Astrocyte (in vitro differentiated cells and primary cell): Measurements from ENCODE around the gene SIAE. TPM values are rescaled to one million over a fixed set of nuclear protein-coding genes. Genes with fewer than 3 reads are reported as not detected.
A peak's percentile ranks its signal among the peaks of the same experiment; 100 is the strongest.

Experiments
- DNase-seq: peaks from one replicate; pipeline ENCODE4 v3.0.0-alpha.2; 2010; ENCODE audit warnings: low read depth
- FAIRE-seq: peaks from 2 replicates; lab custom pipeline; 2011; peaks lifted over from hg19 to GRCh38; lab: Jason Lieb, UNC
- H2AFZ ChIP-seq: 2 replicates; pipeline ENCODE4 v1.6.0; 2012; ENCODE audit warnings: low read depth, low read length, inconsistent platforms
- H3K27ac ChIP-seq: 2 replicates; pipeline ENCODE4 v1.5.1; 2011; ENCODE audit warnings: low read depth, low read length, inconsistent platforms
- H3K27me3 ChIP-seq: 2 replicates; pipeline ENCODE4 v1.6.0; 2011; ENCODE audit warnings: low read length, inconsistent platforms; ENCODE audit not compliant: insufficient read depth
- H3K36me3 ChIP-seq: 2 replicates; pipeline ENCODE4 v1.5.1; 2011; ENCODE audit warnings: low read length, inconsistent platforms; ENCODE audit not compliant: insufficient read depth
- H3K4me1 ChIP-seq: 2 replicates; pipeline ENCODE4 v1.5.1; 2011; ENCODE audit warnings: low read length, inconsistent platforms; ENCODE audit not compliant: insufficient read depth
- H3K4me2 ChIP-seq: 2 replicates; pipeline ENCODE4 v1.6.0; 2012; ENCODE audit warnings: low read length, inconsistent platforms
- H3K4me3 ChIP-seq: 2 replicates; pipeline ENCODE4 v1.5.1; 2011; ENCODE audit warnings: low read depth, mild to moderate bottlenecking, low read length, inconsistent platforms; ENCODE audit not compliant: insufficient read depth
- H3K79me2 ChIP-seq: 2 replicates; pipeline ENCODE4 v1.6.0; 2012; ENCODE audit warnings: mild to moderate bottlenecking, low read length, inconsistent platforms; ENCODE audit not compliant: insufficient read depth
- H3K9ac ChIP-seq: 2 replicates; pipeline ENCODE4 v1.6.0; 2012; ENCODE audit warnings: mild to moderate bottlenecking, low read length, inconsistent platforms
- H3K9me3 ChIP-seq: 2 replicates; pipeline ENCODE4 v1.5.1; 2012; ENCODE audit warnings: low read depth, mild to moderate bottlenecking, low read length, inconsistent platforms; ENCODE audit not compliant: insufficient read depth
- H4K20me1 ChIP-seq: 2 replicates; pipeline ENCODE4 v1.6.0; 2012; ENCODE audit warnings: low read length, inconsistent platforms; ENCODE audit not compliant: insufficient read depth
- H3K27ac Mint-ChIP-seq: one replicate; pipeline ENCODE4 v1.8.0; 2021; ENCODE audit warnings: mild to moderate bottlenecking, mixed read lengths; ENCODE audit not compliant: unreplicated experiment
- H3K27me3 Mint-ChIP-seq: one replicate; pipeline ENCODE4 v1.8.0; 2021; ENCODE audit warnings: low read depth, mixed read lengths; ENCODE audit not compliant: unreplicated experiment
- H3K36me3 Mint-ChIP-seq: one replicate; pipeline ENCODE4 v1.8.0; 2021; ENCODE audit warnings: low read depth, mixed read lengths; ENCODE audit not compliant: unreplicated experiment
- H3K4me1 Mint-ChIP-seq: one replicate; pipeline ENCODE4 v1.8.0; 2021; ENCODE audit warnings: low read depth, mixed read lengths; ENCODE audit not compliant: unreplicated experiment
- H3K4me3 Mint-ChIP-seq: one replicate; pipeline ENCODE4 v1.8.0; 2021; ENCODE audit warnings: mild to moderate bottlenecking, moderate library complexity, mixed read lengths; ENCODE audit not compliant: unreplicated experiment
- H3K9me3 Mint-ChIP-seq: one replicate; pipeline ENCODE4 v1.8.0; 2021; ENCODE audit warnings: mild to moderate bottlenecking, mixed read lengths; ENCODE audit not compliant: unreplicated experiment
- CTCF ChIP-seq: IDR thresholded peaks from 2 replicates; pipeline ENCODE4 v1.5.1; 2011; ENCODE audit warnings: low read depth, mild to moderate bottlenecking, inconsistent platforms, low read length, moderate library complexity; ENCODE audit not compliant: insufficient read depth
- EZH2 ChIP-seq: IDR thresholded peaks from 2 replicates; pipeline ENCODE4 v1.6.1; 2012; ENCODE audit warnings: mild to moderate bottlenecking, low read length, inconsistent platforms; ENCODE audit not compliant: insufficient read depth
- total RNA-seq: library from RNA; stranded (reverse); gene quantifications from 2 replicates; pipeline ENCODE4 v1.2.1, GENCODE V29; 2021

SIAE gene
- total RNA-seq, 1 donor from 2014 or later, result 15.4 TPM

GRCh38 chr11:124648610-124649009 is 24.9 kb downstream of the SIAE start:
- FAIRE-seq (no peak), DNase-seq (no peak)
- no peak overlapping the region for H2AFZ ChIP-seq
- H3K36me3 Mint-ChIP-seq, result peaks cover 3% of the 10 kb centered on the region
- H3K9me3 Mint-ChIP-seq, result no peaks in the 10 kb centered on the region
- H3K4me1 ChIP-seq, result peaks cover 11% of the 10 kb centered on the region
- TF ChIP-seq CTCF, result no peak
- TF ChIP-seq EZH2, result no peak
- H4K20me1 ChIP-seq, result no peaks in the 10 kb centered on the region
- H3K4me3 ChIP-seq, result no peak overlapping the region
- no peaks in the 10 kb centered on the region for H3K27me3 ChIP-seq
- H3K27ac ChIP-seq, result no peak overlapping the region
- H3K36me3 ChIP-seq, result no peaks in the 10 kb centered on the region
- H3K27me3 Mint-ChIP-seq, result peaks cover 15% of the 10 kb centered on the region
- no peaks in the 10 kb centered on the region for H3K9me3 ChIP-seq
- H3K4me2 ChIP-seq, result no peak overlapping the region
- H3K4me1 Mint-ChIP-seq, result peaks cover 9% of the 10 kb centered on the region
- H3K4me3 Mint-ChIP-seq, result no peak overlapping the region
- H3K27ac Mint-ChIP-seq, result no peak overlapping the region
- H3K79me2 ChIP-seq, result no peaks in the 10 kb centered on the region
- H3K9ac ChIP-seq, result no peak overlapping the region

- H3K36me3 ChIP-seq, result no peaks in the 10 kb centered on the region
- no peaks in the 10 kb centered on the region for H4K20me1 ChIP-seq
- no peak for FAIRE-seq
- Mint-ChIP-seq H3K4me3 (no peak overlapping the region), H3K27ac (no peak overlapping the region), H3K9me3 (peaks cover under 1% of the 10 kb centered on the region), H3K4me1 (peaks cover 16% of the 10 kb centered on the region), H3K27me3 (peaks cover 7% of the 10 kb centered on the region), H3K36me3 (no peaks in the 10 kb centered on the region)
- no peak overlapping the region for H3K4me3 ChIP-seq
- no peak overlapping the region for H3K27ac ChIP-seq
- TF ChIP-seq EZH2, result no peak
- TF ChIP-seq CTCF, result no peak
- no peaks in the 10 kb centered on the region for H3K9me3 ChIP-seq
- H3K4me2 ChIP-seq, result no peak overlapping the region
- no peak for DNase-seq
- H3K4me1 ChIP-seq, result peaks cover 18% of the 10 kb centered on the region
- H3K9ac ChIP-seq, result no peak overlapping the region
- no peaks in the 10 kb centered on the region for H3K27me3 ChIP-seq
- H3K79me2 ChIP-seq, result no peaks in the 10 kb centered on the region
- no peak overlapping the region for H2AFZ ChIP-seq
Observed at GRCh38 chr11:124646148-124646547, 27.4 kb downstream of the SIAE start.

- FAIRE-seq (peak; percentile 50), DNase-seq (peak; percentile 72)
- H3K27ac Mint-ChIP-seq, result peak overlapping the region; percentile 98
- Histone ChIP-seq H3K4me2 (peak overlapping the region; percentile 76), H3K27me3 (no peaks in the 10 kb centered on the region), H2AFZ (peak overlapping the region; percentile 35), H3K9me3 (no peaks in the 10 kb centered on the region), H4K20me1 (no peaks in the 10 kb centered on the region), H3K9ac (peak overlapping the region; percentile 75), H3K79me2 (no peaks in the 10 kb centered on the region), H3K27ac (peak overlapping the region; percentile 85), H3K36me3 (no peaks in the 10 kb centered on the region), H3K4me3 (peak overlapping the region; percentile 35), H3K4me1 (peaks cover 18% of the 10 kb centered on the region)
- peaks cover 3% of the 10 kb centered on the region for H3K27me3 Mint-ChIP-seq
- H3K36me3 Mint-ChIP-seq, result peaks cover 3% of the 10 kb centered on the region
- TF ChIP-seq EZH2, result no peak
- peak; percentile 92 for TF ChIP-seq CTCF
- H3K9me3 Mint-ChIP-seq, result peaks cover 1% of the 10 kb centered on the region
- H3K4me1 Mint-ChIP-seq, result peaks cover 16% of the 10 kb centered on the region
- no peak overlapping the region for H3K4me3 Mint-ChIP-seq
Observed at GRCh38 chr11:124644426-124645280, 28.9 kb downstream of the SIAE start.
